Fibroblast of villous mesenchyme (primary cell): ENCODE results near the gene BRINP3. TPM values are rescaled to one million over a fixed set of nuclear protein-coding genes. Genes with fewer than 3 reads are reported as not detected.
A peak's percentile ranks its signal among the peaks of the same experiment; 100 is the strongest.
"Not testable (repeated sequence)": the region's sequence is repeated elsewhere in the genome, so short reads cannot be mapped to it uniquely, and the experiment has no call there.

Experiments
- DNase-seq: peaks from one replicate; pipeline ENCODE4 v3.0.0-alpha.2; 2010; ENCODE audit warnings: low read depth
- H3K4me3 ChIP-seq: 2 replicates; pipeline ENCODE4 v1.5.1; 2011; ENCODE audit warnings: low read depth, mild to moderate bottlenecking, low read length
- total RNA-seq: library from RNA; depleted of rRNA; stranded (reverse); fragments of >200 nt; gene quantifications from 2 replicates; pipeline ENCODE4 v1.2.3, GENCODE V29; 2012
- TF ChIP-seq, protein P1 (sequence below): IDR thresholded peaks from 2 replicates; pipeline ENCODE4 v1.5.1; 2012; ENCODE audit warnings: low read depth, mild to moderate bottlenecking, low read length; ENCODE audit not compliant: insufficient read depth

The BRINP3 gene
- not detected in 2 replicates for total RNA-seq

DNA sequence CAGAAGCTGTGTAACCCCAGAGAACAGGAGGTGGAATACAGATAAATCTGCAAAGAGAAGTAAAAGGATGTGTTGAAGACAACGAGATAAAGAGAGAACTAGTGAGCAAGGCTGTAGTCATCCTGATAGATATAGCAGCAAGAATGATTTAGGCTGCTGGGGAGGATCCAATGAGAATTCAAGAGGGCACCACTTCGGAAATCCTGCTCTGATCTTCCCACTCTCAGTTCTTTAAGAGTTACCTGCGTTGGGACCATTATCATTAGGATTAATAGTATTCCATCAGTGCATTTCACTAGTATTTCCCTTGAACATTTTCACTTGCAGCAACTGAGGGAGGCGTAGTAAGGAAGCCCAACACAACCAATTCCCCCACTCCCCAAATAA is at the start of gene BRINP3:
TSS of gene BRINP3 (minus strand) at position 103 of the 387 bp plus-strand sequence.
- H3K4me3 ChIP-seq: peak within 1 kb of the TSS; percentile 36
- TF ChIP-seq, protein P1, sequence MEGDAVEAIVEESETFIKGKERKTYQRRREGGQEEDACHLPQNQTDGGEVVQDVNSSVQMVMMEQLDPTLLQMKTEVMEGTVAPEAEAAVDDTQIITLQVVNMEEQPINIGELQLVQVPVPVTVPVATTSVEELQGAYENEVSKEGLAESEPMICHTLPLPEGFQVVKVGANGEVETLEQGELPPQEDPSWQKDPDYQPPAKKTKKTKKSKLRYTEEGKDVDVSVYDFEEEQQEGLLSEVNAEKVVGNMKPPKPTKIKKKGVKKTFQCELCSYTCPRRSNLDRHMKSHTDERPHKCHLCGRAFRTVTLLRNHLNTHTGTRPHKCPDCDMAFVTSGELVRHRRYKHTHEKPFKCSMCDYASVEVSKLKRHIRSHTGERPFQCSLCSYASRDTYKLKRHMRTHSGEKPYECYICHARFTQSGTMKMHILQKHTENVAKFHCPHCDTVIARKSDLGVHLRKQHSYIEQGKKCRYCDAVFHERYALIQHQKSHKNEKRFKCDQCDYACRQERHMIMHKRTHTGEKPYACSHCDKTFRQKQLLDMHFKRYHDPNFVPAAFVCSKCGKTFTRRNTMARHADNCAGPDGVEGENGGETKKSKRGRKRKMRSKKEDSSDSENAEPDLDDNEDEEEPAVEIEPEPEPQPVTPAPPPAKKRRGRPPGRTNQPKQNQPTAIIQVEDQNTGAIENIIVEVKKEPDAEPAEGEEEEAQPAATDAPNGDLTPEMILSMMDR: no peak
- no peak for DNase-seq

DNA sequence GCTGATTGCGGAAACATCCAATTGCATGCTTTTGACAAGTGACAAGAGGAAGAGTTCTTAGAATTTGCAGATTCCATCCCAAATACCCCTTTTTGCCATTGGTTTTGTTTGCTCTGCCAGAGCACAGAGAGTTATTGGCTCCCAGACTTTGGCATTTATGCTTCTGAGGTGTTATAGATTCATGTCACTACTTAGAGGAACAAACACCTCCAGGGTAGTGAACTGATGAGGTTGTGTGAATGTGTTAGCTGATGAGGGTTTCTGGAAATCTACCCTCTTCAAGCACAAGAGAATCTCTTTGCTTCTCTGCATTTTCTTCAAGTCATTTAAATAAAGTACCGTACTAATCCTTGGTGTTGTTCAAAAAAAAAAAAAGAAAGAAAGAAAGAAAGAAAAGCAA is 33.9 kb upstream of the BRINP3 start:
- TF ChIP-seq, protein P1: no peak
- DNase-seq: no peak
- H3K4me3 ChIP-seq: no peak overlapping the region

DNA sequence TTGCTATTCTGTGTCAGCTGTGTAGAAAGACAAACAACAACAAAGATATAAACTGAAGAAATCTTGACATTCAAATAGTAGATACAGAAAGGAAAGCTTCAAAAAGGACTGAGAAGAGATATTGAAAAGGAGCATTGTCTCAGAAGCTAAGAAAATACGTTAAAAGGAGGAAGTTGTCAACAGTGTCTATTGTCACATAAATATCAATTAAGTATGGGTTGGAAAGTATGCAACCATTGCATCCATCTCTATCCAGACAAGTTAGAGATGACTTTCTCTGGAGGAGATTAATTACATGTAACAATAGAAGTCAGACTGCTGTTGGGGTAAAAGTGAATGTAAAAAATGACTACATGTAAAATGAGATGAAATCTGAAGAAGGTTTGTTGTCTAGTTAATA is 29.7 kb upstream of the BRINP3 start:
- no peak for DNase-seq
- H3K4me3 ChIP-seq: no peak overlapping the region
- TF ChIP-seq, protein P1: no peak

DNA sequence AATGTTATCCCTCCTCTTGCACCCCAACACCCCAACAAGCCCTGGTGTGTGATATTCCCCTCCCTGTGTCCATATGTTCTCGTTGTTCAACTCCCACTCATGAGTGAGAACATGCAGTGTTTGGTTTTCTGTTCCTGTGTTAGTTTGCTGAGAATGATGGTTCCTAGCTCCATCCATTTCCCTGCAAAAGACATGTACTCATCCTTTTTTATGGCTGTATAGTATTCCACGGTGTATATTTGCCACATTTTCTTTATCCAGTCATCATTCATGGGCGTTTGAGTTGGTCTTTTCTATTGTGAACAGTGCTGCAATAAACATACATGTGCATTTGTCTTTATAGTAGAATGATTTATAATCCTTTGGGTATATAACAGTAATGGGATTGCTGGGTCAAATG is 26.9 kb upstream of the BRINP3 start:
- not testable (repeated sequence) for H3K4me3 ChIP-seq, DNase-seq

DNA sequence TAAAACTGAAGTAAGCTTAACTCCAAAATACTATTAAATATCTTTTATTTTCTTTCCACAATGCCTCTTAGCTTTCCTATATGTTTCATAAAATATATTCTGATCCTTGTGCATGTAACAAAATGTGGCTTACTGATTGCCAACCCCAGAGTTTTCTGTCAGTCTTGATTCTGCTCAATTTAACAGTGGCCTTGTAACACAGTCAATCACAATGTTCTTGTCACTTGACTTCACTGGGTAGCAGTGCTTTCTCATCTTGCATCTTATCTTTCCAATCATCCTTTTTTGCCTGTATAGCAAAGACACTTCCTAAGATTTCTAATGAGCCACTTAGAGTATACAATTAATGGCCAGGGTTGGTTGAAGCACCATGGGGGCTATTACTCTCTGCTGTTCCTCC is 19.9 kb upstream of the BRINP3 start:
- no peak overlapping the region for H3K4me3 ChIP-seq
- TF ChIP-seq, protein P1: no peak
- no peak for DNase-seq

DNA sequence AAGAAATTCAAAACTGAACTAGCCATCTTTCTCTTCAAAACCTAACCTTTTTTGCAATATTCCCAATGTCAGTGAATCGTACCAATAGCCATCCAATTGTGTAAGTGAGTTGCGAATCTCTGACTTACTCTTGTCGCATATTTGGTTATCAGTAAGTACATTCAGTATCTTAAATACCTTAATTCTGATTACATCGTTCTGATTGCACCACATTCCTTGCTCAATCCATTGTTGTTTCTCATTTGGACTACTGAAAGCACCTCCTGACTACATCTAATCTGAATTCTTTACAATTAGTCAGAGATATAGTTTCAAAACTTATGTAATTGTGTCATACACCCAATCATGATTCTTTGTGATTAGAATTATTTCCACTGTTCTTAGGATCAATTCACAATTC is 16.8 kb upstream of the BRINP3 start:
- no peak overlapping the region for H3K4me3 ChIP-seq
- TF ChIP-seq, protein P1: no peak
- DNase-seq: no peak

DNA sequence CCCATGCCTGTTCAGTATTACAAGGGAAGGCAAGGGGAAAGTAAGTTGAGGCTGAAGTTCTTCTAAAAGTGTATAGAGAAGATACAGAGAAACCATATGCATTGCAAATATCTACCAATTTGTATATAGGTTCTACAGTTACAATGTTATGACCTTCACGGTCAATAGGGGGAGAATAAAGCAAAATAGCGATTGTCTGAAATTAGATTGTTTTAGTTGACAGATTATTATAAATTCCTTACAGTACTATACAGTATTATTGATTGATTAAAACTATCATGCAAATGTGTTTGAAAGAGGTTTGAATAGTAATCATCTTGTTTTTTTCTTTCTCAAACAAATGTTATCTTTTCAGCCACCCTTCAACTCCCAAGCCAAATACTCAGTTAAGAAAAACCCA is 13.7 kb upstream of the BRINP3 start:
- no peak overlapping the region for H3K4me3 ChIP-seq
- no peak for DNase-seq
- TF ChIP-seq, protein P1: no peak
